NCI-H774 (cell line): ENCODE measurements around the gene GADL1.

ENCODE experiments used
- DNase-seq: peaks from one replicate; lab custom pipeline; 2025; lab: John Stamatoyannopoulos, UW

GADL1 gene

GRCh38 chr3:30875505-30875904 lies 19.0 kb downstream of the GADL1 start:
- DNase-seq, result no peak

GRCh38 chr3:30873671-30874070 lies 20.8 kb downstream of the GADL1 start:
- DNase-seq, result no peak

GRCh38 chr3:30872879-30873278 lies 21.6 kb downstream of the GADL1 start:
- DNase-seq, result no peak

- DNase-seq, result no peak
These were observed 22.7 kb downstream of the GADL1 start for GRCh38 chr3:30871720-30872119.

- no peak for DNase-seq
These were observed 29.6 kb downstream of the GADL1 start for GRCh38 chr3:30864836-30865235.

- DNase-seq, result no peak
These were observed 30.3 kb downstream of the GADL1 start for GRCh38 chr3:30864132-30864531.

- DNase-seq, result no peak
These were observed 32.5 kb downstream of the GADL1 start for GRCh38 chr3:30862004-30862403.

- DNase-seq, result no peak
These were observed 35.5 kb downstream of the GADL1 start for GRCh38 chr3:30858894-30859389.

GRCh38 chr3:30855400-30856292 lies 38.8 kb downstream of the GADL1 start:
- DNase-seq, result no peak

GRCh38 chr3:30852833-30853232 lies 41.6 kb downstream of the GADL1 start:
- no peak for DNase-seq

- DNase-seq, result no peak
These were observed 46.2 kb downstream of the GADL1 start for GRCh38 chr3:30848087-30848779.

- DNase-seq, result no peak
These were observed 46.9 kb downstream of the GADL1 start for GRCh38 chr3:30847592-30847991.

- no peak for DNase-seq
These were observed 48.9 kb downstream of the GADL1 start for GRCh38 chr3:30845606-30846005.

GRCh38 chr3:30843877-30844276 lies 50.6 kb downstream of the GADL1 start:
- DNase-seq, result no peak

GRCh38 chr3:30836141-30836540 lies 58.3 kb downstream of the GADL1 start:
- DNase-seq, result no peak

GRCh38 chr3:30835667-30836066 lies 58.8 kb downstream of the GADL1 start:
- no peak for DNase-seq

- no peak for DNase-seq
These were observed 61.4 kb downstream of the GADL1 start for GRCh38 chr3:30832961-30833575.

GRCh38 chr3:30827080-30827479 lies 67.4 kb downstream of the GADL1 start:
- no peak for DNase-seq

- no peak for DNase-seq
These were observed 67.9 kb downstream of the GADL1 start for GRCh38 chr3:30826531-30826942.

- DNase-seq, result no peak
These were observed 75.2 kb downstream of the GADL1 start for GRCh38 chr3:30819067-30819798.

GRCh38 chr3:30813734-30814133 lies 80.7 kb downstream of the GADL1 start:
- no peak for DNase-seq
